Adrenal gland (tissue), 12 donors: Measurements from ENCODE around the gene RAD51B. TPM values are rescaled to one million over a fixed set of nuclear protein-coding genes. Genes with fewer than 3 reads are reported as not detected.

ENCODE experiments used
- DNase-seq, 7 donors: peaks; one replicate each; pipeline ENCODE4 v3.0.0-alpha.2; 2019 to 2020
- H3K27ac ChIP-seq, 5 donors: fragments of 200-600 bp; sonication (generic) in 4 of 5; 1 replicate in 3 of 5; 2 replicates in 2 of 5; pipeline versions ENCODE4 v1.5.1 to v1.8.0; 2016 to 2020; ENCODE audit warnings: mild to moderate bottlenecking in 1 of 5
- H3K27me3 ChIP-seq: fragments of 200-600 bp; 2 replicates; pipeline ENCODE4 v1.8.0; 2021
- H3K36me3 ChIP-seq, 2 donors: fragments of 200-600 bp; replicated peaks in 1 of 2; 1 replicate in 1 of 2; 2 replicates in 1 of 2; pipeline versions ENCODE4 v1.5.1 to v1.8.0; 2018 to 2022
- H3K4me1 ChIP-seq, 2 donors: fragments of 200-600 bp; replicated peaks in 1 of 2; 1 replicate in 1 of 2; 2 replicates in 1 of 2; pipeline versions ENCODE4 v1.5.1 to v1.8.0; 2018 to 2021
- H3K4me3 ChIP-seq, 4 donors: fragments of 200-600 bp; sonication (generic) in 3 of 4; one replicate each; pipeline ENCODE4 v1.5.1; 2016 to 2018
- H3K9me3 ChIP-seq, 3 donors: fragments of 200-600 bp; sonication (generic) in 1 of 3; replicated peaks in 1 of 3; 1 replicate in 2 of 3; 2 replicates in 1 of 3; pipeline versions ENCODE4 v1.5.1 to v1.8.0; 2016 to 2021
- POLR2A ChIP-seq, 2 donors: fragments of 450-650 bp; IDR thresholded peaks; one replicate each; pipeline ENCODE4 v1.6.1; 2017; ENCODE audit warnings: antibody characterized with exemption in 2 of 2, mild to moderate bottlenecking in 2 of 2, moderate library complexity in 1 of 2
- WGBS, 4 donors: extraction: QIAGEN DNeasy Blood & Tissue Kit in 2 of 4; methylation state at CpG; one replicate each; pipeline versions ENCODE4 v1.1.5 to v1.1.7; 2013 to 2017; 5-methylcytosine and 5-hydroxymethylcytosine counted together
- intact Hi-C, 2 donors: fragments of 100-400 bp; cut with DNase I; formaldehyde crosslinking; loops; one replicate each; pipeline versions ENCODE4 v1.14.1 to v1.15.0; 2022 to 2023
- polyA plus RNA-seq, 3 donors: library from polyadenylated mRNA; stranded (reverse); fragments of 200-250 nt in 2 of 3; fragments of 350-450 nt in 1 of 3; fragmentation: Illumina TruSeq in 1 of 3; extraction: RNeasy Lipid Tissue Mini Kit (QIAGEN cat#74804) in 1 of 3; gene quantifications; one replicate each; pipeline ENCODE4 v1.2.3, GENCODE V29; 2013 to 2014
- total RNA-seq, 9 donors: library from RNA; depleted of rRNA in 4 of 9; stranded (reverse); fragments of >200 nt in 4 of 9; fragments of 120-200 nt in 1 of 9; fragmentation: NEBNext Ultra II Directional in 1 of 9; extraction: Animal tissue kit (Norgen Biotek cat#: 25700) in 1 of 9; gene quantifications; one replicate each; pipeline versions ENCODE4 v1.1.0 to v1.2.4, GENCODE V29; 2013 to 2023
- TF ChIP-seq, protein P1 (sequence below), 6 experiments: fragments of 450-650 bp in 4 of 6; fragments of 200-600 bp in 2 of 6; sonication (generic) in 1 of 6; IDR thresholded peaks; 1 replicate in 5 of 6; 2 replicates in 1 of 6; pipeline versions ENCODE4 v1.5.1 to v1.8.0; 2016 to 2021; ENCODE audit warnings: antibody characterized with exemption in 6 of 6, mild to moderate bottlenecking in 2 of 6, moderate library complexity in 1 of 6
- donor health status: healthy with polysubstance abuse.
- donor health status: Bipolar disorder and iron deficiency.
- donor health status: DM: yes; HTN: yes; CAD: no.
- donor health status: DM: no; HTN: no; CAD: no.
- donor health status: DM: no; HTN: no; CAD: no.
- donor health status: DM: yes; HTN: yes; CAD: no.

Gene RAD51B
- total and polyA plus RNA-seq, 12 donors, result 2.3 to 24.6 (median 12.4) TPM

DNA sequence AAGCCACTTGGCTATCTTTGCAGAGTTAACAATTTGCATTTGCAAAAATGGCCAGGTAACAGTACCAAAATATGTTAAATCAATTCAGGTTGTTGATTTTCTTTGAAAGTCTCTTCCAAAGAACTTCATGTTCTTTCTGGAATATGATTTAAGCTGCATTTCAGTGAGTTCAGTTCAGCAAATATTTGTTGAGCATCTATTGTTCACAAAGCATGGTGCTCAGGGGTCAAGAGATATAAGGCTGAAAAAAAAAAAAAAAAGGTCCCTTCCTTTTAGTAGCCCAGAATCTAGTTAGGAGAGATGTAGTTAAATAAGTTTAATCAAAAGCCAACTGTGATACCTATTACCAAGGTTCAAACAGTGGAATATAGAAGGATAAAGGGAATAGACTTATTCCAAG, 656.2 kb downstream of the RAD51B start:
- peak overlapping the region in 3 of 5 donors; percentile 39 to 76 (median 70) for H3K27ac ChIP-seq
- no peaks in the 10 kb centered on the region for H3K36me3 ChIP-seq
- DNase-seq, result no peak
- H3K4me3 ChIP-seq, result no peak overlapping the region
- intact Hi-C loops, result no loop called here
- H3K4me1 ChIP-seq, result peaks cover 14 to 18% of the 10 kb centered on the region in 2 donors
- H3K9me3 ChIP-seq, result no peaks in the 10 kb centered on the region
- no peaks in the 10 kb centered on the region for H3K27me3 ChIP-seq
- TF ChIP-seq, protein P1, sequence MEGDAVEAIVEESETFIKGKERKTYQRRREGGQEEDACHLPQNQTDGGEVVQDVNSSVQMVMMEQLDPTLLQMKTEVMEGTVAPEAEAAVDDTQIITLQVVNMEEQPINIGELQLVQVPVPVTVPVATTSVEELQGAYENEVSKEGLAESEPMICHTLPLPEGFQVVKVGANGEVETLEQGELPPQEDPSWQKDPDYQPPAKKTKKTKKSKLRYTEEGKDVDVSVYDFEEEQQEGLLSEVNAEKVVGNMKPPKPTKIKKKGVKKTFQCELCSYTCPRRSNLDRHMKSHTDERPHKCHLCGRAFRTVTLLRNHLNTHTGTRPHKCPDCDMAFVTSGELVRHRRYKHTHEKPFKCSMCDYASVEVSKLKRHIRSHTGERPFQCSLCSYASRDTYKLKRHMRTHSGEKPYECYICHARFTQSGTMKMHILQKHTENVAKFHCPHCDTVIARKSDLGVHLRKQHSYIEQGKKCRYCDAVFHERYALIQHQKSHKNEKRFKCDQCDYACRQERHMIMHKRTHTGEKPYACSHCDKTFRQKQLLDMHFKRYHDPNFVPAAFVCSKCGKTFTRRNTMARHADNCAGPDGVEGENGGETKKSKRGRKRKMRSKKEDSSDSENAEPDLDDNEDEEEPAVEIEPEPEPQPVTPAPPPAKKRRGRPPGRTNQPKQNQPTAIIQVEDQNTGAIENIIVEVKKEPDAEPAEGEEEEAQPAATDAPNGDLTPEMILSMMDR (IDR thresholded peaks at IDR 0.05), result no peak
- no peak for TF ChIP-seq POLR2A (IDR thresholded peaks at IDR 0.05)

- TF ChIP-seq, protein P1 (IDR thresholded peaks at IDR 0.05), result no peak
- no peak for TF ChIP-seq POLR2A (IDR thresholded peaks at IDR 0.05)
- H3K27ac ChIP-seq, result peak overlapping the region; percentile 14 to 76 (median 39)
- H3K9me3 ChIP-seq, result no peaks in the 10 kb centered on the region
- H3K36me3 ChIP-seq, result no peaks in the 10 kb centered on the region
- peaks cover 13 to 14% of the 10 kb centered on the region in 2 donors for H3K4me1 ChIP-seq
- peak in 6 of 7 donors; percentile 71 to 87 (median 78) for DNase-seq
- H3K27me3 ChIP-seq, result no peaks in the 10 kb centered on the region
- no peak overlapping the region for H3K4me3 ChIP-seq
- 42 to 50% (median 46%) methylated on average over 10 of the region's 10 CpGs for WGBS, 4 donors
- intact Hi-C loops, result no loop called here
These were observed 656.9 kb downstream of the RAD51B start for GRCh38 chr14:68476212-68477109.

DNA sequence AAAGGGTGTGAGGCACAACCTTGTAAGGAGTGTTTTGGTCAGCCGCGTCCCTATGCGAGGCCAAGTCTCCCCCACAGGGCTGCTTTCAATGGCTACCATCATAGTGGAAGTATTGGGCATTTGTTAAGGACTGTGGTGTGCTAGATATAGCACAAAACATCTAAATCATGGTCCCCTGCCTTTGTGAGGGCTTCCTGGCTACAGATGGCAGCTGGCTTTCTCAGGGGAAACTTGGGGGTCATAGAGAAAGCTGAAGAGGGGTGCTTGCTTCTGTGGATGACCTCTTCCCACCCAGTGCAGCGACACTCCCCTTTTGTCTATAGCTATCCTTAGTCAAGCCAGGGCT, 657.5 kb downstream of the RAD51B start:
- Histone ChIP-seq H3K27me3 (no peaks in the 10 kb centered on the region), H3K4me1 (peaks cover 13 to 14% of the 10 kb centered on the region in 2 donors), H3K4me3 (no peak overlapping the region), H3K9me3 (no peaks in the 10 kb centered on the region), H3K27ac (peak overlapping the region; percentile 14 to 76 (median 14)), H3K36me3 (no peaks in the 10 kb centered on the region)
- DNase-seq, result no peak
- 97 to 100% (median 99%) methylated on average over 1 to 4 of the region's 4 CpGs for WGBS, 4 donors
- intact Hi-C loops, result no loop called here
- TF ChIP-seq POLR2A (IDR thresholded peaks at IDR 0.05), result no peak
- TF ChIP-seq, protein P1 (IDR thresholded peaks at IDR 0.05), result no peak

- DNase-seq, result no peak
- intact Hi-C loops, result no loop called here
- Histone ChIP-seq H3K4me1 (peaks cover 13 to 14% of the 10 kb centered on the region in 2 donors), H3K4me3 (no peak overlapping the region), H3K27ac (peak overlapping the region in 3 of 5 donors; percentile 14 to 76 (median 70)), H3K9me3 (no peaks in the 10 kb centered on the region), H3K36me3 (no peaks in the 10 kb centered on the region), H3K27me3 (no peaks in the 10 kb centered on the region)
- WGBS, 4 donors, result 87 to 91% (median 88%) methylated on average over 8 of the region's 8 CpGs
- TF ChIP-seq, protein P1 (IDR thresholded peaks at IDR 0.05), result no peak
- TF ChIP-seq POLR2A (IDR thresholded peaks at IDR 0.05), result no peak
These were observed 658.0 kb downstream of the RAD51B start for GRCh38 chr14:68477461-68478085.
